ENCODE data around the gene ZP3.

DNA sequence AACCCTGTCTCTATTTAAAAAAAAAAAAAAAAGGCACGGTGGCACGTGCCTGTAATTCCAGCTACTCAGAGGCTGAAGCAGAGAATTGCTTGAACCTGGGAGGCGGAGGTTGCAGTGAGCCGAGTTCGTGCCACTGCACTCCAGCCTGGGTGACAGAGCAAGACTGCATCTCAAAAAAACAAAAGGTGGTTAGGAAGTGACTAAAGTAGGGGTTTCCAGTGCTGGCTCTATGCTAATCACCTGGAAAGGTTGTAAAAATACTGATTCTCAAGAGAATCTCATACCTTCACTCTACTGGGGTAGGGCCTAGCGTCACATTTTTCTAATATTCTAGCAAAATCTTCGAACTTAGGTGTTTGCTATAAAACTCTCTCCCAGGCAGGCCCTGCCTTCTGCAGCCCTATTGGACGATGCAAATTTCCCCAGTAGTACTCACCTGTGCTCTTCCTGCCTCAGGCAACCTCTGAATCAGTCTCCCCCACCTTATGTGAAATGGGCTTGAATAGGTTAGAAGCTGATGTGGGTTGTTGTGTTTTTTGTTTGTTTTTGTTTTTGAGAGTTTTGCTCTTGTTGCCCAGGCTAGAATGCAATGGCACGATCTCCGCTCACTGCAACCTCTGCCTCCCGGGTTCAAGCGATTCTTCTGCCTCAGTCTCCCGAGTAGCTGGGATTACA lies 3.5 kb downstream of the ZP3 start:
- TF ChIP-seq, protein P1, sequence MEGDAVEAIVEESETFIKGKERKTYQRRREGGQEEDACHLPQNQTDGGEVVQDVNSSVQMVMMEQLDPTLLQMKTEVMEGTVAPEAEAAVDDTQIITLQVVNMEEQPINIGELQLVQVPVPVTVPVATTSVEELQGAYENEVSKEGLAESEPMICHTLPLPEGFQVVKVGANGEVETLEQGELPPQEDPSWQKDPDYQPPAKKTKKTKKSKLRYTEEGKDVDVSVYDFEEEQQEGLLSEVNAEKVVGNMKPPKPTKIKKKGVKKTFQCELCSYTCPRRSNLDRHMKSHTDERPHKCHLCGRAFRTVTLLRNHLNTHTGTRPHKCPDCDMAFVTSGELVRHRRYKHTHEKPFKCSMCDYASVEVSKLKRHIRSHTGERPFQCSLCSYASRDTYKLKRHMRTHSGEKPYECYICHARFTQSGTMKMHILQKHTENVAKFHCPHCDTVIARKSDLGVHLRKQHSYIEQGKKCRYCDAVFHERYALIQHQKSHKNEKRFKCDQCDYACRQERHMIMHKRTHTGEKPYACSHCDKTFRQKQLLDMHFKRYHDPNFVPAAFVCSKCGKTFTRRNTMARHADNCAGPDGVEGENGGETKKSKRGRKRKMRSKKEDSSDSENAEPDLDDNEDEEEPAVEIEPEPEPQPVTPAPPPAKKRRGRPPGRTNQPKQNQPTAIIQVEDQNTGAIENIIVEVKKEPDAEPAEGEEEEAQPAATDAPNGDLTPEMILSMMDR (IDR thresholded peaks at IDR 0.05) = no peak
- TF ChIP-seq POLR2AphosphoS5 (IDR thresholded peaks at IDR 0.05) (no peak), POLR2A (IDR thresholded peaks at IDR 0.05) (no peak), EP300 (IDR thresholded peaks at IDR 0.05) (no peak)
